Body of pancreas (tissue), 4 donors: ENCODE results near the gene NKX1-2. TPM values are rescaled to one million over a fixed set of nuclear protein-coding genes. Genes with fewer than 3 reads are reported as not detected.
A peak's percentile ranks its signal among the peaks of the same experiment; 100 is the strongest.

Experiments
- ATAC-seq: fragments of 150-250 bp; one replicate; pipeline ENCODE4 v1.9.1; 2016
- DNase-seq, 4 donors: peaks; one replicate each; pipeline ENCODE4 v3.0.0-alpha.2; 2019
- H3K27ac ChIP-seq, 4 donors: fragments of 200-600 bp; sonication (generic); 1 replicate in 3 of 4; 2 replicates in 1 of 4; pipeline versions ENCODE4 v1.5.1 to v1.6.1; 2016 to 2019; ENCODE audit warnings: mild to moderate bottlenecking in 1 of 4, mixed read lengths in 1 of 4, moderate library complexity in 1 of 4
- H3K27me3 ChIP-seq, 2 donors: fragments of 200-600 bp; sonication (generic); one replicate each; pipeline ENCODE4 v1.6.0; 2016; ENCODE audit warnings: mild to moderate bottlenecking in 1 of 2
- H3K36me3 ChIP-seq, 2 donors: fragments of 200-600 bp; sonication (generic); replicated peaks in 1 of 2; 2 replicates each; pipeline ENCODE4 v1.5.1; 2016; ENCODE audit warnings: low read depth in 2 of 2; ENCODE audit not compliant: insufficient read depth in 1 of 2
- H3K4me1 ChIP-seq: fragments of 200-600 bp; sonication (generic); one replicate; pipeline ENCODE4 v1.6.0; 2016
- H3K4me3 ChIP-seq, 2 donors: fragments of 200-600 bp; sonication (generic); 1 replicate in 1 of 2; 2 replicates in 1 of 2; pipeline ENCODE4 v1.5.1; 2016 to 2019
- H3K9me3 ChIP-seq, 3 donors: fragments of 200-600 bp; sonication (generic); 1 replicate in 2 of 3; 2 replicates in 1 of 3; pipeline ENCODE4 v1.5.1; 2016
- CTCF ChIP-seq, 7 experiments: fragments of 450-650 bp in 4 of 7; fragments of 200-600 bp in 3 of 7; sonication (generic) in 3 of 7; IDR thresholded peaks; one replicate each; pipeline ENCODE4 v1.5.1; 2016 to 2019; ENCODE audit warnings: antibody characterized with exemption in 7 of 7
- POLR2A ChIP-seq, 3 donors: fragments of 450-650 bp; IDR thresholded peaks; one replicate each; pipeline ENCODE4 v1.6.1; 2016; ENCODE audit warnings: antibody characterized with exemption in 3 of 3, mild to moderate bottlenecking in 2 of 3
- WGBS, 2 donors: methylation state at CpG; one replicate each; pipeline ENCODE4 v1.1.5; 2017; 5-methylcytosine and 5-hydroxymethylcytosine counted together
- intact Hi-C: fragments of 100-400 bp; cut with DNase I; formaldehyde crosslinking; loops from one replicate; pipeline ENCODE4 v1.15.1; 2023
- total RNA-seq, 2 donors: library from RNA; depleted of rRNA; stranded (reverse); fragments of >200 nt; gene quantifications; one replicate each; pipeline ENCODE4 v1.1.0, GENCODE V29; 2016

NKX1-2 gene
- total RNA-seq, 2 donors from 2014 or later = not detected

- Histone ChIP-seq H3K27me3 (no peaks in the 10 kb centered on the region), H3K27ac (no peak overlapping the region), H3K4me1 (no peaks in the 10 kb centered on the region), H3K9me3 (no peaks in the 10 kb centered on the region), H3K4me3 (no peak overlapping the region), H3K36me3 (no peaks in the 10 kb centered on the region)
- no peak for TF ChIP-seq POLR2A (IDR thresholded peaks at IDR 0.05)
- TF ChIP-seq CTCF (IDR thresholded peaks at IDR 0.05) = no peak
- 64 to 74% methylated on average over 3 of the region's 3 CpGs for WGBS, 2 donors
- no peak for ATAC-seq
- no peak for DNase-seq
- intact Hi-C loops = no loop called here
Observed at GRCh38 chr10:124473070-124473469, 23.2 kb upstream of the NKX1-2 start.

GRCh38 chr10:124472071-124472470 is 22.2 kb upstream of the NKX1-2 start:
- no peak for ATAC-seq
- Histone ChIP-seq H3K4me3 (no peak overlapping the region), H3K9me3 (no peaks in the 10 kb centered on the region), H3K27ac (no peak overlapping the region), H3K27me3 (no peaks in the 10 kb centered on the region), H3K36me3 (no peaks in the 10 kb centered on the region), H3K4me1 (no peaks in the 10 kb centered on the region)
- DNase-seq = no peak
- TF ChIP-seq POLR2A (IDR thresholded peaks at IDR 0.05) = no peak
- no peak for TF ChIP-seq CTCF (IDR thresholded peaks at IDR 0.05)
- intact Hi-C loops = no loop called here
- WGBS, 2 donors = 93 to 96% methylated on average over 6 of the region's 6 CpGs

DNA sequence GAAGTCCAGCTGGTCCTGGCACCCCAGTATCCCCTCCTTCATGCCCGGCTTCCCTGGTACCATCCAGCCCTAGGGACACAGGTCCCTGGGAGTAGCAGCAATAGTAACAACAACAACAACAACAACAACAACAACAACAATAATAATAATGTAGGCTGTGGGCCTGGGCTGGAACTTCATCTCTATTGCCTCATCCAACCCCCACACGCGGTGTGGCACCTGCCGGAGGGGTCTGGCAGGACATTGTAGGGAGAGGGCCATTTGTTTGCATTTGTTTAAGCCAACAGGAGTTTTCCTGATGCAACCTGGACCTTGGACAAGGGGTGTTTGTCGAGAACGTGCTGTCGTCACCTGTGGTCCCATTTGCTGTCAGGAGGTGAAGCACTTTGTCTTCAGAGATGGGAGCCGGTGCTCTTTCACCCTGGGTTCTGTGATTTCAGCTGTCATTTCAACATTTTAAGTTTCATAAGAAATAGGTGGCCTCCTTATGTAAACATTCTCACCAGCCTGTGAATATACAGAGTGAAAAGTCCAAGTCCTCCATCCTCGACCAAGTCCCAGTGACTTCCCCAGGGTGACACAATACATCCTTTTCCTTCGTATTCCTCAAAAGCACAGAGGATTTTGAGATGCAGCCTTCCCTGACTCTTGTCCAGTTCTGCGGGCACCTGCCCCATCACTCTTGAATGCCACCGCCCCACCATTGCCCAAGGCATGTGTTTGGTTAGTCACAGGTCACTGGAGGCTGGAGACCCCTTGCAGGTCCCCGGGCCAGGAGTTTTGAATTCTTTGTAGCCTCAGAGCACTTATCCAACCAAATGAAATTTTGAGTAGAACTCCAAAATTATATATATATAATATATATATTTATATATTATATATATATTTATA is 21.0 kb upstream of the NKX1-2 start:
- no peak overlapping the region for H3K27ac ChIP-seq
- ATAC-seq = peak; percentile 31
- H3K4me1 ChIP-seq = no peaks in the 10 kb centered on the region
- H3K27me3 ChIP-seq = no peaks in the 10 kb centered on the region
- no peak for DNase-seq
- TF ChIP-seq CTCF (IDR thresholded peaks at IDR 0.05) (no peak), POLR2A (IDR thresholded peaks at IDR 0.05) (no peak)
- 83 to 84% methylated on average over 12 to 13 of the region's 13 CpGs for WGBS, 2 donors
- no peak overlapping the region for H3K4me3 ChIP-seq
- H3K9me3 ChIP-seq = no peaks in the 10 kb centered on the region
- intact Hi-C loops = no loop called here
- no peaks in the 10 kb centered on the region for H3K36me3 ChIP-seq

DNA sequence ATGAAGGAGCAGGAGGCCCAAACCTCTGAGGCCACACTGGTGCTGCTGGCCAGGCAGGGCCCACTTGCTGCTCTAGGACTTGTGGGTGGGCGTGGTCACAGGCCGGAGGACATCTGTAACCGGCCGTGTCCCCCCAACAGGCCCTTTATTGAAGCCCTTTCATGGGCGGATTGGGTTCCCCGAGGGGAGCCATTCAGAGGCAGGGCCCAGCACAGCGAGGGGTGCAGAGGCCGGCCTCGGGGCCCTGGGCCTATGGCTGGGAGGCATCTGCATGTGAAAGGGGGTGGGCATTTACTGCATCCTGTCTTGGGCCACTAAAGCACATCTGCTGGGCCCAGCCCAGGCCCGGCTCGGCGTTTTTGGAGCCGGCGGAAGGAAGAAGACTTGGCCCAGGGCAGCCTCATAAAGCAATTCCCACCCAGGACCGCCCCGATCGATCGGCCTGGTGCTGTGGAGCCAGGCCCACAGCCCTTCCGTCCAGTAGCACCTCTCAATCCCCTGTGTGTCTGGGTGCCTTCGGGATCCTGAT is 20.2 kb upstream of the NKX1-2 start:
- H3K4me3 ChIP-seq = no peak overlapping the region
- TF ChIP-seq CTCF (IDR thresholded peaks at IDR 0.05) = no peak
- TF ChIP-seq POLR2A (IDR thresholded peaks at IDR 0.05) = no peak
- intact Hi-C loops = no loop called here
- no peak for DNase-seq
- H3K9me3 ChIP-seq = no peaks in the 10 kb centered on the region
- no peaks in the 10 kb centered on the region for H3K4me1 ChIP-seq
- H3K36me3 ChIP-seq = no peaks in the 10 kb centered on the region
- WGBS, 2 donors = 77 to 88% methylated on average over 6 to 20 of the region's 20 CpGs
- ATAC-seq = no peak
- no peak overlapping the region for H3K27ac ChIP-seq
- H3K27me3 ChIP-seq = no peaks in the 10 kb centered on the region
